Neural cell (in vitro differentiated cells): ENCODE measurements around the gene ZFPL1. TPM values are rescaled to one million over a fixed set of nuclear protein-coding genes. Genes with fewer than 3 reads are reported as not detected.

Source experiments
- H2AFZ ChIP-seq: fragments of 200-600, 300-800 bp; sonication (generic), shearing (Covaris generic); 2 replicates; pipeline ENCODE4 v1.6.0; 2014; ENCODE audit warnings: low read depth, mild to moderate bottlenecking, antibody characterized with exemption, low read length, moderate library complexity
- H3F3A ChIP-seq: fragments of 200-600 bp; shearing (Covaris generic); 2 replicates; pipeline ENCODE4 v1.6.1; 2016; ENCODE audit warnings: mild to moderate bottlenecking, moderate library complexity, mixed read lengths, antibody characterized with exemption, low read length; ENCODE audit not compliant: insufficient read depth, poor library complexity, severe bottlenecking
- H3K27ac ChIP-seq: fragments of 200-600, 300-800 bp; sonication (generic), shearing (Covaris generic); 2 replicates; pipeline ENCODE4 v1.5.1; 2014; ENCODE audit warnings: mild to moderate bottlenecking, low read length, moderate library complexity
- H3K27me3 ChIP-seq: fragments of 300-800, 200-600 bp; sonication (generic), shearing (Covaris generic); 2 replicates; pipeline ENCODE4 v1.6.0; 2014; ENCODE audit warnings: mild to moderate bottlenecking, low read depth, low read length, moderate library complexity; ENCODE audit not compliant: insufficient read depth
- H3K36me3 ChIP-seq: fragments of 300-800, 200-600 bp; sonication (generic), shearing (Covaris generic); 2 replicates; pipeline ENCODE4 v1.5.1; 2014; ENCODE audit warnings: mild to moderate bottlenecking, antibody characterized with exemption, low read length, moderate library complexity; ENCODE audit not compliant: insufficient read depth
- H3K4me2 ChIP-seq: fragments of 300-800, 200-600 bp; sonication (generic), shearing (Covaris generic); 2 replicates; pipeline ENCODE4 v1.6.0; 2014; ENCODE audit warnings: mild to moderate bottlenecking, low read length
- H3K4me3 ChIP-seq: fragments of 300-800, 200-600 bp; sonication (generic), shearing (Covaris generic); 2 replicates; pipeline ENCODE4 v1.5.1; 2014; ENCODE audit warnings: mild to moderate bottlenecking, low read length, moderate library complexity
- H3K79me2 ChIP-seq: fragments of 200-600 bp; shearing (Covaris generic); replicated peaks from 2 replicates; pipeline ENCODE4 v1.6.0; 2014; ENCODE audit warnings: mild to moderate bottlenecking, low read length, moderate library complexity; ENCODE audit not compliant: insufficient read depth
- H3K9ac ChIP-seq: fragments of 300-800, 200-600 bp; sonication (generic), shearing (Covaris generic); 2 replicates; pipeline ENCODE4 v1.6.1; 2016; ENCODE audit warnings: mild to moderate bottlenecking, low read length, mixed read lengths
- H3K9me2 ChIP-seq: fragments of 200-600 bp; shearing (Covaris generic); 2 replicates; pipeline ENCODE4 v1.6.1; 2016; ENCODE audit warnings: mild to moderate bottlenecking, low read length, mixed read lengths; ENCODE audit not compliant: insufficient read depth
- H3K9me3 ChIP-seq: fragments of 200-600, 300-800 bp; sonication (generic), shearing (Covaris generic); 2 replicates; pipeline ENCODE4 v1.6.1; 2016; ENCODE audit warnings: mild to moderate bottlenecking, mixed run types, low read length, moderate library complexity, mixed read lengths
- H4K20me1 ChIP-seq: fragments of 200-600 bp; shearing (Covaris generic); 2 replicates; pipeline ENCODE4 v1.6.1; 2016; ENCODE audit warnings: mild to moderate bottlenecking, mixed run types; ENCODE audit not compliant: insufficient read depth
- CTCF ChIP-seq: fragments of 450-650 bp; IDR thresholded peaks from 2 replicates; pipeline ENCODE4 v1.5.1; 2014; ENCODE audit warnings: antibody characterized with exemption, mild to moderate bottlenecking, moderate library complexity; ENCODE audit not compliant: poor library complexity, severe bottlenecking
- EP300 ChIP-seq: fragments of 450-650 bp; conservative IDR thresholded peaks from 2 replicates; pipeline ENCODE4 v1.6.1; 2014; ENCODE audit warnings: antibody characterized with exemption, mild to moderate bottlenecking, moderate library complexity; ENCODE audit not compliant: poor library complexity, severe bottlenecking
- EZH2 ChIP-seq: fragments of 200-600, 300-800 bp; shearing (Covaris generic), sonication (generic); IDR thresholded peaks from 2 replicates; pipeline ENCODE4 v1.6.1; 2014; ENCODE audit warnings: antibody characterized with exemption, low read length, borderline replicate concordance, mild to moderate bottlenecking; ENCODE audit not compliant: insufficient read depth, poor library complexity, severe bottlenecking
- MXI1 ChIP-seq: fragments of 450-650 bp; conservative IDR thresholded peaks from 2 replicates; pipeline ENCODE4 v1.6.1; 2014; ENCODE audit warnings: antibody characterized with exemption, mild to moderate bottlenecking; ENCODE audit not compliant: poor library complexity, severe bottlenecking
- POLR2AphosphoS5 ChIP-seq: IDR thresholded peaks from 2 replicates; pipeline ENCODE4 v1.6.1; 2012
- RAD21 ChIP-seq: fragments of 450-650 bp; conservative IDR thresholded peaks from 2 replicates; pipeline ENCODE4 v1.6.1; 2014; ENCODE audit warnings: antibody characterized with exemption, mild to moderate bottlenecking, moderate library complexity
- REST ChIP-seq: IDR thresholded peaks from 2 replicates; pipeline ENCODE4 v1.6.1; 2012; ENCODE audit warnings: borderline replicate concordance
- SMC3 ChIP-seq: fragments of 450-650 bp; conservative IDR thresholded peaks from 2 replicates; pipeline ENCODE4 v1.6.1; 2014; ENCODE audit warnings: antibody characterized with exemption, mild to moderate bottlenecking, moderate library complexity; ENCODE audit not compliant: poor library complexity
- TAF1 ChIP-seq: IDR thresholded peaks from 2 replicates; pipeline ENCODE4 v1.6.1; 2012; ENCODE audit warnings: low read depth
- polyA plus RNA-seq: library from polyadenylated mRNA; depleted of rRNA; stranded (reverse); fragments of >200 nt; gene quantifications from 2 replicates; pipeline ENCODE4 v1.2.3, GENCODE V29; 2014

ZFPL1 gene
- polyA plus RNA-seq, 1 donor from 2014 or later: 42.0 TPM

- TF ChIP-seq TAF1 (no peak), EP300 (no peak), MXI1 (no peak), EZH2 (no peak), CTCF (no peak), REST (no peak), POLR2AphosphoS5 (no peak), RAD21 (no peak), SMC3 (no peak)
- Histone ChIP-seq H3F3A (no peaks in the 10 kb centered on the region), H3K36me3 (no peaks in the 10 kb centered on the region), H2AFZ (no peak overlapping the region), H3K4me2 (no peak overlapping the region), H3K9me2 (no peaks in the 10 kb centered on the region), H3K9me3 (no peaks in the 10 kb centered on the region), H3K9ac (no peak overlapping the region), H3K27me3 (no peaks in the 10 kb centered on the region), H4K20me1 (no peaks in the 10 kb centered on the region), H3K4me3 (no peak overlapping the region), H3K79me2 (peaks cover 23% of the 10 kb centered on the region), H3K27ac (no peak overlapping the region)
These were observed 2.8 kb downstream of the ZFPL1 start for GRCh38 chr11:65086809-65087208.

DNA sequence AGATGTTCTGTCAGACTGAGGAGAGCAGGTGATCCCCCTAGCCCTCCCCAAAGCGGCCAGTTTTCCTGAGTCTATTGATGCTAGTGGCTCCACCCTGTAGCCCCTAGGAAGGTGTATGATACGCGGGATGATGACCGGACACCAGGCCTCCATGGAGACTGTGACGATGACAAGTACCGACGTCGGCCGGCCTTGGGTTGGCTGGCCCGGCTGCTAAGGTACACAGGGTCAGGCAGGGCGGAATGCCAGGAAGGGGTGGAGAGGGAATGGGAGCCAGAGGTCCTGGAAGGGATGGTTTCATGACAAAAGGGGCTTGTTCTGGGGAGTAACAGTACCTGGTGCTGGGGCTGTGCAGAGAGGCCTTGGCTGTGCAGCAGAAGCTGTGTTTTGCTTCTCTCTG, 3.2 kb downstream of the ZFPL1 start:
- TF ChIP-seq SMC3 (no peak), EZH2 (no peak), POLR2AphosphoS5 (no peak), REST (no peak), MXI1 (no peak), CTCF (no peak), TAF1 (no peak), RAD21 (no peak), EP300 (no peak)
- H3K27ac ChIP-seq: no peak overlapping the region
- H3K4me2 ChIP-seq: no peak overlapping the region
- H3K4me3 ChIP-seq: no peak overlapping the region
- peaks cover 23% of the 10 kb centered on the region for H3K79me2 ChIP-seq
- H3K9ac ChIP-seq: no peak overlapping the region
- no peaks in the 10 kb centered on the region for H3K36me3 ChIP-seq
- H4K20me1 ChIP-seq: no peaks in the 10 kb centered on the region
- no peaks in the 10 kb centered on the region for H3K9me2 ChIP-seq
- no peaks in the 10 kb centered on the region for H3K27me3 ChIP-seq
- no peaks in the 10 kb centered on the region for H3F3A ChIP-seq
- H3K9me3 ChIP-seq: no peaks in the 10 kb centered on the region
- no peak overlapping the region for H2AFZ ChIP-seq
